Suprapubic skin (tissue), 4 donors: ENCODE measurements around the gene TMEM248.
"Not testable (repeated sequence)": the region's sequence is repeated elsewhere in the genome, so short reads cannot be mapped to it uniquely, and the experiment has no call there.

Experiments
- CTCF ChIP-seq, 2 donors: fragments of 200-600 bp in 1 of 2; fragments of 450-650 bp in 1 of 2; sonication (generic) in 1 of 2; IDR thresholded peaks; one replicate each; pipeline ENCODE4 v1.5.1; 2016 to 2019; ENCODE audit warnings: antibody characterized with exemption in 2 of 2, mild to moderate bottlenecking in 1 of 2, moderate library complexity in 1 of 2
- EP300 ChIP-seq: sonication (generic); formaldehyde crosslinking; IDR thresholded peaks from one replicate; pipeline ENCODE4 v1.6.1; 2017; ENCODE audit warnings: antibody characterized with exemption
- POLR2A ChIP-seq, 2 donors: fragments of 450-650 bp; IDR thresholded peaks; one replicate each; pipeline ENCODE4 v1.6.1; 2017; ENCODE audit warnings: antibody characterized with exemption in 2 of 2, mild to moderate bottlenecking in 2 of 2, moderate library complexity in 2 of 2
- POLR2AphosphoS5 ChIP-seq, 3 donors: sonication (generic); formaldehyde crosslinking; IDR thresholded peaks; one replicate each; pipeline ENCODE4 v1.6.1; 2017; ENCODE audit warnings: antibody characterized with exemption in 3 of 3

DNA sequence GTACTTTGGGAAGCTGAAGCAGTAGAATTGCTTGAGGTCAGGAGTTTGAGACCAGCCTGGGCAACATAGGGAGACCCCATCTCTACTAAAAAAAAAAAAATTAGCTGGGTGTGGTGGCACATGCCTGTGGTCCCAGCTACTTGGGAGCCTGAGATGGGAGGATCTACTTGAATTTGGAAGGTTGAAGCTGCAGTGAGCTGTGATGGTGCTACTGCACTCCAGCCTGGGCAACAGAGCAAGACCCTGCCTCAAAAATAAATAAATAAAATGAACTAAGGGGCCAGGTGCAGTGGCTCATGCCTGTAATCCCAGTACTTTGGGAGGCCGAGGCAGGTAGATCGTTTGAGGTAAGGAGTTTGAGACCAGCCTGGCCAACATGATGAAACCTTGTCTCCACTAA lies 9.8 kb upstream of the TMEM248 start:
- not testable (repeated sequence) for TF ChIP-seq CTCF (IDR thresholded peaks at IDR 0.05); EP300; POLR2AphosphoS5 (IDR thresholded peaks at IDR 0.05); POLR2A (IDR thresholded peaks at IDR 0.05)
